OCI-LY1 (cell line): Measurements from ENCODE around the gene STRIP2.

Experiments
- EZH2 ChIP-seq: fragments of 200-600 bp; sonication (generic), shearing (Covaris generic); IDR thresholded peaks from 2 replicates; pipeline ENCODE4 v1.8.0; 2017; ENCODE audit warnings: borderline replicate concordance, mixed run types, mild to moderate bottlenecking, antibody characterized with exemption, low read length, moderate library complexity, mixed read lengths
- TF ChIP-seq, protein P1 (sequence below): fragments of 200-600 bp; sonication (generic), shearing (Covaris generic); IDR thresholded peaks from 2 replicates; pipeline ENCODE4 v1.5.1; 2017; ENCODE audit warnings: mild to moderate bottlenecking, antibody characterized with exemption, low read length, moderate library complexity, mixed read lengths

DNA sequence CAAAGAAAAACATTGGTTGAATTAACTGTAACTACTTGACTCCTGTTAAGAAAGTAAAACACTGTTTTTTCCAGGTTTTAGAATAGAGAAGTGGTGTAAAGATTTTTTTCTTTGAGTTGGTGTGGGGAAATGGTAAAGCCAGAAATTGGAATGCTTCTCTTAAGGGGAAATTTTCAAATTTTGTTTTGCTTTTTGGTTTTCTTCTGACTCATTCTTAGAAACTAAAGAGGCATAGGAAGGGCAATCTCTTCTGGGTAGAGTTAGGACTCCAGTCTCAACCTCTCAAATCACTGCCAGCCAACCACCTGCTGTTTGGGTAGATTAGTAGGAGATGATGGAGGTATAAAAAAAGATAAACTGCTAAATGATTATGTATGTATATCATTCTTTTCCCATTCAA is 47.7 kb upstream of the STRIP2 start:
- TF ChIP-seq, protein P1, sequence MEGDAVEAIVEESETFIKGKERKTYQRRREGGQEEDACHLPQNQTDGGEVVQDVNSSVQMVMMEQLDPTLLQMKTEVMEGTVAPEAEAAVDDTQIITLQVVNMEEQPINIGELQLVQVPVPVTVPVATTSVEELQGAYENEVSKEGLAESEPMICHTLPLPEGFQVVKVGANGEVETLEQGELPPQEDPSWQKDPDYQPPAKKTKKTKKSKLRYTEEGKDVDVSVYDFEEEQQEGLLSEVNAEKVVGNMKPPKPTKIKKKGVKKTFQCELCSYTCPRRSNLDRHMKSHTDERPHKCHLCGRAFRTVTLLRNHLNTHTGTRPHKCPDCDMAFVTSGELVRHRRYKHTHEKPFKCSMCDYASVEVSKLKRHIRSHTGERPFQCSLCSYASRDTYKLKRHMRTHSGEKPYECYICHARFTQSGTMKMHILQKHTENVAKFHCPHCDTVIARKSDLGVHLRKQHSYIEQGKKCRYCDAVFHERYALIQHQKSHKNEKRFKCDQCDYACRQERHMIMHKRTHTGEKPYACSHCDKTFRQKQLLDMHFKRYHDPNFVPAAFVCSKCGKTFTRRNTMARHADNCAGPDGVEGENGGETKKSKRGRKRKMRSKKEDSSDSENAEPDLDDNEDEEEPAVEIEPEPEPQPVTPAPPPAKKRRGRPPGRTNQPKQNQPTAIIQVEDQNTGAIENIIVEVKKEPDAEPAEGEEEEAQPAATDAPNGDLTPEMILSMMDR = no peak
- no peak for TF ChIP-seq EZH2
